Activated CD4-positive, alpha-beta T cell treated with anti-CD3 and anti-CD28 coated beads, Interleukin-10, Interleukin-2, amounts not matched to agents 100 ng/mL and 50 ng/mL, durations not matched to agents 16 hours and 8 hours (primary cell): ENCODE data around the gene HEXIM1.

ENCODE experiments used
- DNase-seq: peaks from one replicate; pipeline ENCODE4 v3.0.0-alpha.2; 2020

HEXIM1 gene

GRCh38 chr17:45147581-45148182 is 593 bp upstream of the HEXIM1 start:
- DNase-seq = peak; percentile 87

DNA sequence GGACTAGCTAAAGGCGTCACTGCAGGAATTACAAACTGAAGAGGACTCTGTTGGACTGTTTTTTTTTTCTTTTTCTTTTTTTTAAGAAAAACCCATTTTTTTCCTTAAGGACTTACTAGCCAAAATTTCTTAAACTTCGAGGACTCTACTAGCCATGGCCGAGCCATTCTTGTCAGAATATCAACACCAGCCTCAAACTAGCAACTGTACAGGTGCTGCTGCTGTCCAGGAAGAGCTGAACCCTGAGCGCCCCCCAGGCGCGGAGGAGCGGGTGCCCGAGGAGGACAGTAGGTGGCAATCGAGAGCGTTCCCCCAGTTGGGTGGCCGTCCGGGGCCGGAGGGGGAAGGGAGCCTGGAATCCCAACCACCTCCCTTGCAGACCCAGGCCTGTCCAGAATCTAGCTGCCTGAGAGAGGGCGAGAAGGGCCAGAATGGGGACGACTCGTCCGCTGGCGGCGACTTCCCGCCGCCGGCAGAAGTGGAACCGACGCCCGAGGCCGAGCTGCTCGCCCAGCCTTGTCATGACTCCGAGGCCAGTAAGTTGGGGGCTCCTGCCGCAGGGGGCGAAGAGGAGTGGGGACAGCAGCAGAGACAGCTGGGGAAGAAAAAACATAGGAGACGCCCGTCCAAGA is 878 bp downstream of the HEXIM1 start:
- peak; percentile 88 for DNase-seq

DNA sequence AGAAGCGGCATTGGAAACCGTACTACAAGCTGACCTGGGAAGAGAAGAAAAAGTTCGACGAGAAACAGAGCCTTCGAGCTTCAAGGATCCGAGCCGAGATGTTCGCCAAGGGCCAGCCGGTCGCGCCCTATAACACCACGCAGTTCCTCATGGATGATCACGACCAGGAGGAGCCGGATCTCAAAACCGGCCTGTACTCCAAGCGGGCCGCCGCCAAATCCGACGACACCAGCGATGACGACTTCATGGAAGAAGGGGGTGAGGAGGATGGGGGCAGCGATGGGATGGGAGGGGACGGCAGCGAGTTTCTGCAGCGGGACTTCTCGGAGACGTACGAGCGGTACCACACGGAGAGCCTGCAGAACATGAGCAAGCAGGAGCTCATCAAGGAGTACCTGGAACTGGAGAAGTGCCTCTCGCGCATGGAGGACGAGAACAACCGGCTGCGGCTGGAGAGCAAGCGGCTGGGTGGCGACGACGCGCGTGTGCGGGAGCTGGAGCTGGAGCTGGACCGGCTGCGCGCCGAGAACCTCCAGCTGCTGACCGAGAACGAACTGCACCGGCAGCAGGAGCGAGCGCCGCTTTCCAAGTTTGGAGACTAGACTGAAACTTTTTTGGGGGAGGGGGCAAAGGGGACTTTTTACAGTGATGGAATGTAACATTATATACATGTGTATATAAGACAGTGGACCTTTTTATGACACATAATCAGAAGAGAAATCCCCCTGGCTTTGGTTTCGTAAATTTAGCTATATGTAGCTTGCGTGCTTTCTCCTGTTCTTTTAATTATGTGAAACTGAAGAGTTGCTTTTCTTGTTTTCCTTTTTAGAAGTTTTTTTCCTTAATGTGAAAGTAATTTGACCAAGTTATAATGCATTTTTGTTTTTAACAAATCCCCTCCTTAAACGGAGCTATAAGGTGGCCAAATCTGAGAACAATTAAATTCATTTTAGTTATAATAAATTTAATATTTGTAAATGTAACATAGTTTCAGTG is 1.7 kb downstream of the HEXIM1 start:
- DNase-seq = peak; percentile 56

- DNase-seq = no peak
Observed at GRCh38 chr17:45150911-45151809, 2.9 kb downstream of the HEXIM1 start.

- DNase-seq = no peak
Observed at GRCh38 chr17:45155029-45155428, 6.8 kb downstream of the HEXIM1 start.

- DNase-seq = no peak
Observed at GRCh38 chr17:45155483-45155882, 7.2 kb downstream of the HEXIM1 start.

DNA sequence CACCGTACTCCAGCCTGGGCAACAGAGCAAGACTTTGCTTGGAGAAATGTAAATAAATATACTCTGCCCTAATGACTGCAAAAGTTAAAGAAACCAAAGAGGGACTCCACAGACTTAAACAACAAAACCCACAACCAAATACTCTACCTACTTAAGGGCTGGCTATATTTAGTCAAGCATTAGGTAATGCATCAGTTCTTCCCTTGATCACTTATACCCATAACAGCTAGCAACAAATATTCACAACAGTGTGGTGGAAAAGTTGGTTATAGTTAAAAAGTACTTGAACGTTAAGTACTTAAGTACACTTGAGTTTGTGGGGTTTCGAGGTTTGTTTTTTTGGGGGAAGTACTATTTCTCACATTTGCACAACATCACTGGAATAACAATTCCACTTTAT is 8.0 kb downstream of the HEXIM1 start:
- DNase-seq = no peak

GRCh38 chr17:45160447-45161287 is 12.4 kb downstream of the HEXIM1 start:
- DNase-seq = peak; percentile 53

- DNase-seq = peak; percentile 99
Observed at GRCh38 chr17:45161288-45162024, 13.2 kb downstream of the HEXIM1 start, which contains the start of gene HEXIM2. TSS of gene HEXIM2 (plus strand) at chr17:45161875. CDS start at chr17:45162794, 919 bp downstream.

DNA sequence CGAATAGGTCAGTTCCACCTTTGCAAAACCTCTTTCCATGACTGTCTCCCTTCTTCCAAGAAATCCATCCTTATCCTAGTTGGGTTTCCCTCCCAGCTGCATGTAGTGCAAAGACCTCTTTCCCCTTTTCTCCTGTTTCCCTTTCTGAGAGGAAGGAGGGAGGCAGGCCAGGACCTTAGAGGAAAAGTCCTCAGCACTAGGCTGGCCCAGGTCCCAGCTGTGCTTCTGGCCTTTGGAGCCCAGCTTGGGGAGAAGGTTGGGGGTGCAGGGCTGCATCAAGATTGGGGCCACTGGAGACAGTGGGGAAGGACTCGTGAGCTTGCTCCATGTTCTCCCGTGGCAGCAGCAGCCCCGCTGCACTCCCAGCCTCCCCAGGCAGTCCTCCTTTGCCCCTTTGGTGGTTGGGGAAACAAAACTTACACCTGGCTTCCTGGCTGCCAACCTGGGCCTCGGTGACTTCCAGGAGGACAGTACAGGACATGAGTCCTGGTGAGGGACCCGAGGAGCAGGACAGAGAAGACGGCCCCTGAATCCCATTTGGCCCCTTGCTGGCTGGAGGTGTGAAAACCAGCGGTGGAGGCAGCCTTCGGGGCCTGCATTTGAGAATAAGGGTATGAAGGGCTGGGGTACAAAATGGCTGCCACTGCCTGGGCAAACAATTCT is 13.9 kb downstream of the HEXIM1 start:
- no peak for DNase-seq

GRCh38 chr17:45164734-45165269 is 16.5 kb downstream of the HEXIM1 start:
- no peak for DNase-seq

DNA sequence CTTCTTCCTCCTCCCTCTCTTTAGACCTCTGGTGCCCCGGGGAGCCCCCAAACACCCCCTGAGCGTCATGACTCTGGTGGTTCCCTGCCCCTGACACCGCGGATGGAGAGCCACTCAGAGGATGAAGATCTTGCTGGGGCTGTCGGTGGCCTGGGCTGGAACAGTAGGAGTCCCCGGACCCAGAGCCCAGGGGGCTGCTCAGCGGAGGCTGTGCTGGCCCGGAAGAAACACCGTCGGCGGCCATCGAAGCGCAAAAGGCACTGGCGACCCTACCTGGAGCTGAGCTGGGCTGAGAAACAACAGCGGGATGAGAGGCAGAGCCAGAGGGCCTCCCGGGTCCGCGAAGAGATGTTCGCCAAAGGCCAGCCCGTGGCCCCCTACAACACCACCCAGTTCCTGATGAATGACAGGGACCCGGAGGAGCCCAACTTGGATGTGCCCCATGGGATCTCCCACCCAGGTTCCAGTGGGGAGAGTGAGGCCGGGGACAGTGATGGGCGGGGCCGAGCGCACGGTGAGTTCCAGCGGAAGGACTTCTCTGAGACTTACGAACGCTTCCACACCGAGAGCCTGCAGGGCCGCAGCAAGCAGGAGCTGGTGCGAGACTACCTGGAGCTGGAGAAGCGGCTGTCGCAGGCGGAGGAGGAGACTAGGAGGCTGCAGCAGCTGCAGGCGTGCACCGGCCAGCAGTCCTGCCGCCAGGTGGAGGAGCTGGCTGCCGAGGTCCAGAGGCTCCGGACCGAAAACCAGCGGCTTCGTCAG is 20.9 kb downstream of the HEXIM1 start:
- DNase-seq = no peak

- DNase-seq = no peak
Observed at GRCh38 chr17:45170280-45170930, 22.1 kb downstream of the HEXIM1 start.

GRCh38 chr17:45170931-45171337 is 22.7 kb downstream of the HEXIM1 start:
- DNase-seq = no peak

DNA sequence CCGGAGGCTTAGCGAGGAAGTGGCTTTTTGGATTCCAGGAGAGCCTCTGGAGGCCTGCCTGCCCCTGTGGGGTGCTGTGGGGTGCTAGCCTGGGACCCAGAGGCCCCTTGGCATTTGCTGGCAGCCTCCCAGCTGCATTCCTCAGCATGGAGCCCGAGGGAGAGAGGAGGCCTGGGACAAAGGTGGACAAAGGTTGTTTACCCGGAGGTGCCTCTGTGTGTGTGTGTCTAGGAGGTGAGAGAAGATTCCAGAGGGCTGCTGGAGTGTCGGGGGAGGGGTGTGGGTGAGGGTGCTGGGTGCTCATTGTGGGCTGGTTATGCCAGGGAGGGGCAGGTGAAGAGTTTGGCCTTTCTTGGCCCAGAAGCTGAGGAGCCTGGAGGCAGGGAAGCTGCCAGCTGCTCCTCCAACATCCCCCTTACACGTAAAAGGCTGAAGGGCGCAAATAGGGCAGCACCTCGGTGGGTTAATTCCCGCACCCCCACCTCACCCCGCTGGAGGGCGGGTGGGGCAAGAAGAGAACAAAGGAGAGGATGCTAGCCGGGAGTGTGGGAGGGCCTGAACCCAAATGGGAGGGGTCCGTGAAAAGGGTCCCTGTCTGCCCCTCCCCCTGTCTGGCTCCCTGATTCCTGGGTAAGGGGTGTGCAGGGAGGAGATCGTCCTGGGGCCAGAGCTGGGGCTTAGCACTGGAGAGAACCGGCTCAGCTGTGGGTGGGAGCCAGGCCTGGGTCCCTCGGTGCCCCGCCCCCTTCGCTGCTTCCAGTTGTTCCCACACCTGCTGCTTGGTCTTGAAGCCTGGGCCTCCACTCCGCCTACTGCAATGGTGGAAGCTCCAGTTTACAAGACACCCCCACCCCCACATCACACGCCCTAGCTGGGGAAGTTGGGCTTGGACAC is 23.3 kb downstream of the HEXIM1 start:
- DNase-seq = no peak

- DNase-seq = no peak
Observed at GRCh38 chr17:45172232-45172540, 23.9 kb downstream of the HEXIM1 start.

- peak; percentile 68 for DNase-seq
Observed at GRCh38 chr17:45172541-45173286, 24.4 kb downstream of the HEXIM1 start.
